H9 (cell line): ENCODE data around the gene LRPPRC. TPM values are rescaled to one million over a fixed set of nuclear protein-coding genes. Genes with fewer than 3 reads are reported as not detected.

ENCODE experiments used
- DNase-seq: peaks from one replicate; pipeline ENCODE4 v3.0.0-alpha.2; 2017
- H2AFZ ChIP-seq: one replicate; pipeline ENCODE4 v1.6.1; 2013; ENCODE audit warnings: mild to moderate bottlenecking, low read length, control low read depth, moderate library complexity
- H2AK5ac ChIP-seq: 2 replicates; pipeline ENCODE4 v1.6.1; 2013; ENCODE audit warnings: low read length, control low read depth, mixed read lengths; ENCODE audit not compliant: insufficient read length
- H2BK120ac ChIP-seq: one replicate; pipeline ENCODE4 v1.6.1; 2013; ENCODE audit warnings: low read depth, mild to moderate bottlenecking, low read length, control low read depth, inconsistent platforms; ENCODE audit not compliant: poor library complexity, severe bottlenecking
- H2BK12ac ChIP-seq: 2 replicates; pipeline ENCODE4 v1.6.1; 2013; ENCODE audit warnings: low read length, control low read depth, mixed read lengths, low read depth; ENCODE audit not compliant: insufficient read length
- H2BK15ac ChIP-seq: 2 replicates; pipeline ENCODE4 v1.6.1; 2013; ENCODE audit warnings: low read depth, low read length, control low read depth
- H2BK20ac ChIP-seq: one replicate; pipeline ENCODE4 v1.6.1; 2013; ENCODE audit warnings: low read depth, mild to moderate bottlenecking, low read length, control low read depth, inconsistent platforms; ENCODE audit not compliant: poor library complexity, severe bottlenecking
- H2BK5ac ChIP-seq: 2 replicates; pipeline ENCODE4 v1.6.1; 2013; ENCODE audit warnings: low read length, control low read depth, mixed read lengths; ENCODE audit not compliant: insufficient read length
- H3K14ac ChIP-seq: 2 replicates; pipeline ENCODE4 v1.6.1; 2013; ENCODE audit warnings: low read length, control low read depth; ENCODE audit not compliant: insufficient read depth
- H3K18ac ChIP-seq: 2 replicates; pipeline ENCODE4 v1.6.1; 2013; ENCODE audit warnings: low read depth, mild to moderate bottlenecking, mixed read lengths, low read length, control low read depth; ENCODE audit not compliant: insufficient read length
- H3K23ac ChIP-seq: 2 replicates; pipeline ENCODE4 v1.6.1; 2013; ENCODE audit warnings: low read length, control low read depth, mixed read lengths, low read depth; ENCODE audit not compliant: insufficient read length
- H3K23me2 ChIP-seq: 2 replicates; pipeline ENCODE4 v1.6.1; 2013; ENCODE audit warnings: low read depth, mild to moderate bottlenecking, mixed read lengths, low read length, control low read depth; ENCODE audit not compliant: insufficient read length, poor library complexity, severe bottlenecking
- H3K27ac ChIP-seq: 2 replicates; pipeline ENCODE4 v1.5.1; 2013; ENCODE audit warnings: low read length, control low read depth, mixed read lengths, low read depth; ENCODE audit not compliant: insufficient read length
- H3K27me3 ChIP-seq: 2 replicates; pipeline ENCODE4 v1.6.1; 2013; ENCODE audit warnings: low read length, control low read depth, inconsistent platforms; ENCODE audit not compliant: insufficient read depth
- H3K4ac ChIP-seq: 2 replicates; pipeline ENCODE4 v1.6.1; 2013; ENCODE audit warnings: low read depth, mild to moderate bottlenecking, control low read depth, inconsistent platforms, low read length, moderate library complexity
- H3K4me1 ChIP-seq: 2 replicates; pipeline ENCODE4 v1.6.1; 2013; ENCODE audit warnings: low read length, control low read depth, inconsistent platforms; ENCODE audit not compliant: insufficient read depth
- H3K4me2 ChIP-seq: 2 replicates; pipeline ENCODE4 v1.6.1; 2013; ENCODE audit warnings: low read length, control low read depth, mixed read lengths; ENCODE audit not compliant: insufficient read length, insufficient read depth
- H3K56ac ChIP-seq: 2 replicates; pipeline ENCODE4 v1.6.1; 2013; ENCODE audit warnings: low read depth, mild to moderate bottlenecking, mixed read lengths, low read length, control low read depth; ENCODE audit not compliant: insufficient read length
- H3K79me1 ChIP-seq: 2 replicates; pipeline ENCODE4 v1.6.1; 2013; ENCODE audit warnings: low read depth, mild to moderate bottlenecking, moderate library complexity, low read length, control low read depth, inconsistent platforms; ENCODE audit not compliant: insufficient read depth, poor library complexity, severe bottlenecking
- H3K79me2 ChIP-seq: 2 replicates; pipeline ENCODE4 v1.6.1; 2013; ENCODE audit warnings: low read length, control low read depth, inconsistent platforms; ENCODE audit not compliant: insufficient read depth
- H3K9ac ChIP-seq: 2 replicates; pipeline ENCODE4 v1.6.1; 2013; ENCODE audit warnings: low read length, control low read depth, mixed read lengths; ENCODE audit not compliant: insufficient read length; ENCODE audit errors: extremely low read depth
- H3K9me3 ChIP-seq: one replicate; pipeline ENCODE4 v1.6.1; 2013; ENCODE audit warnings: low read depth, low read length, inconsistent platforms; ENCODE audit not compliant: control insufficient read depth
- H3T11ph ChIP-seq: one replicate; pipeline ENCODE4 v1.6.1; 2013; ENCODE audit warnings: mild to moderate bottlenecking, low read length, control low read depth, inconsistent platforms
- H4K20me1 ChIP-seq: one replicate; pipeline ENCODE4 v1.6.1; 2013; ENCODE audit not compliant: control insufficient read depth, insufficient read length, insufficient read depth
- H4K5ac ChIP-seq: 2 replicates; pipeline ENCODE4 v1.6.1; 2013; ENCODE audit warnings: low read depth, mild to moderate bottlenecking, mixed read lengths, low read length, control low read depth; ENCODE audit not compliant: insufficient read length
- H4K8ac ChIP-seq: replicated peaks from 2 replicates; pipeline ENCODE4 v1.6.1; 2013; ENCODE audit warnings: low read length, control low read depth, mixed read lengths, low read depth; ENCODE audit not compliant: insufficient read length
- H4K91ac ChIP-seq: 2 replicates; pipeline ENCODE4 v1.6.1; 2013; ENCODE audit warnings: low read depth, mild to moderate bottlenecking, moderate library complexity, mixed read lengths, low read length, control low read depth; ENCODE audit not compliant: insufficient read length
- H3K27ac Mint-ChIP-seq, 3 experiments: 2 replicates in 2 of 3; 3 replicates in 1 of 3; pipeline ENCODE4 v1.8.0; 2020 to 2021; ENCODE audit warnings: mixed read lengths in 3 of 3, mild to moderate bottlenecking in 1 of 3, moderate library complexity in 1 of 3
- H3K27me3 Mint-ChIP-seq: 2 replicates; pipeline ENCODE4 v1.8.0; 2021; ENCODE audit warnings: low read depth, mild to moderate bottlenecking, moderate library complexity, mixed read lengths
- H3K36me3 Mint-ChIP-seq, 3 experiments: 2 replicates in 2 of 3; 3 replicates in 1 of 3; pipeline ENCODE4 v1.8.0; 2020 to 2021; ENCODE audit warnings: low read depth in 3 of 3, mixed read lengths in 3 of 3; ENCODE audit not compliant: insufficient read depth in 1 of 3
- H3K4me1 Mint-ChIP-seq, 2 experiments: 2 replicates each; pipeline ENCODE4 v1.8.0; 2020; ENCODE audit warnings: mixed read lengths in 2 of 2
- H3K4me3 Mint-ChIP-seq, 2 experiments: 2 replicates in 1 of 2; 3 replicates in 1 of 2; pipeline ENCODE4 v1.8.0; 2020 to 2021; ENCODE audit warnings: mild to moderate bottlenecking in 2 of 2, mixed read lengths in 2 of 2, moderate library complexity in 1 of 2
- H3K9me3 Mint-ChIP-seq, 2 experiments: 2 replicates in 1 of 2; 3 replicates in 1 of 2; pipeline ENCODE4 v1.8.0; 2020; ENCODE audit warnings: mild to moderate bottlenecking in 2 of 2, mixed read lengths in 2 of 2, moderate library complexity in 1 of 2
- WGBS: extraction: QIAGEN DNeasy Blood & Tissue Kit; methylation state at CpG from one replicate; pipeline ENCODE4 v1.1.7; 2013; ENCODE audit warnings: missing lambda C conversion rate, low lambda C conversion rate, mixed read lengths; ENCODE audit not compliant: insufficient read length; ENCODE audit errors: extremely low coverage; 5-methylcytosine and 5-hydroxymethylcytosine counted together
- total RNA-seq: library from RNA; stranded (reverse); gene quantifications from 2 replicates; pipeline ENCODE4 v1.2.1, GENCODE V29; 2021
- TF ChIP-seq, protein P1 (sequence below): fragments of 200-600 bp; sonication (generic); conservative IDR thresholded peaks from 3 replicates; pipeline ENCODE4 v1.8.0; 2021; ENCODE audit warnings: antibody characterized with exemption, mild to moderate bottlenecking

Gene LRPPRC
- total RNA-seq, 1 experiment from 2014 or later: 182 TPM

- Histone ChIP-seq H3K79me1 (no peaks in the 10 kb centered on the region), H2AK5ac (no peak overlapping the region), H3K14ac (no peak overlapping the region), H3T11ph (no peak overlapping the region), H4K5ac (no peak overlapping the region), H3K23me2 (no peaks in the 10 kb centered on the region), H2BK12ac (no peak overlapping the region), H3K9me3 (no peaks in the 10 kb centered on the region), H3K4ac (no peak overlapping the region), H4K91ac (no peak overlapping the region), H3K4me1 (peaks cover 5% of the 10 kb centered on the region), H4K20me1 (no peaks in the 10 kb centered on the region), H4K8ac (no peak overlapping the region), H2AFZ (no peak overlapping the region), H2BK120ac (no peak overlapping the region), H3K9ac (no peak overlapping the region), H2BK15ac (no peak overlapping the region), H3K4me2 (peak overlapping the region; percentile 58), H3K27me3 (no peaks in the 10 kb centered on the region), H2BK5ac (no peak overlapping the region), H3K18ac (no peak overlapping the region), H2BK20ac (no peak overlapping the region), H3K79me2 (no peaks in the 10 kb centered on the region), H3K27ac (peak overlapping the region; percentile 47), H3K56ac (no peak overlapping the region), H3K23ac (no peak overlapping the region)
- no peaks in the 10 kb centered on the region for H3K9me3 Mint-ChIP-seq
- no peaks in the 10 kb centered on the region for H3K27me3 Mint-ChIP-seq
- 0 out of 5 replicates have a peak overlapping the region, but pooled peaks of 1 of the 2 experiments have one; percentile 8 for H3K4me3 Mint-ChIP-seq
- peak overlapping the region in 2 of 3 experiments; percentile 65 to 91; a peak in 4 of 7 replicates for H3K27ac Mint-ChIP-seq
- WGBS: no CpG with 5 or more reads among the region's 3 CpGs
- TF ChIP-seq, protein P1, sequence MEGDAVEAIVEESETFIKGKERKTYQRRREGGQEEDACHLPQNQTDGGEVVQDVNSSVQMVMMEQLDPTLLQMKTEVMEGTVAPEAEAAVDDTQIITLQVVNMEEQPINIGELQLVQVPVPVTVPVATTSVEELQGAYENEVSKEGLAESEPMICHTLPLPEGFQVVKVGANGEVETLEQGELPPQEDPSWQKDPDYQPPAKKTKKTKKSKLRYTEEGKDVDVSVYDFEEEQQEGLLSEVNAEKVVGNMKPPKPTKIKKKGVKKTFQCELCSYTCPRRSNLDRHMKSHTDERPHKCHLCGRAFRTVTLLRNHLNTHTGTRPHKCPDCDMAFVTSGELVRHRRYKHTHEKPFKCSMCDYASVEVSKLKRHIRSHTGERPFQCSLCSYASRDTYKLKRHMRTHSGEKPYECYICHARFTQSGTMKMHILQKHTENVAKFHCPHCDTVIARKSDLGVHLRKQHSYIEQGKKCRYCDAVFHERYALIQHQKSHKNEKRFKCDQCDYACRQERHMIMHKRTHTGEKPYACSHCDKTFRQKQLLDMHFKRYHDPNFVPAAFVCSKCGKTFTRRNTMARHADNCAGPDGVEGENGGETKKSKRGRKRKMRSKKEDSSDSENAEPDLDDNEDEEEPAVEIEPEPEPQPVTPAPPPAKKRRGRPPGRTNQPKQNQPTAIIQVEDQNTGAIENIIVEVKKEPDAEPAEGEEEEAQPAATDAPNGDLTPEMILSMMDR: no peak
- peaks cover 30 to 43% of the 10 kb centered on the region in 2 experiments for H3K4me1 Mint-ChIP-seq
- no peak for DNase-seq
- H3K36me3 Mint-ChIP-seq: peaks cover 32 to 84% (median 79%) of the 10 kb centered on the region in 3 experiments; a peak in 6 of 7 replicates
Observed at GRCh38 chr2:43945439-43945838, 50.4 kb downstream of the LRPPRC start.
